LNCAP (cell line): Measurements from ENCODE around the gene AOPEP.

ENCODE experiments used
- CTCF ChIP-seq: fragments of 450-650 bp; IDR thresholded peaks from 2 replicates; pipeline ENCODE4 v1.5.1; 2017; ENCODE audit warnings: mild to moderate bottlenecking

Gene AOPEP

DNA sequence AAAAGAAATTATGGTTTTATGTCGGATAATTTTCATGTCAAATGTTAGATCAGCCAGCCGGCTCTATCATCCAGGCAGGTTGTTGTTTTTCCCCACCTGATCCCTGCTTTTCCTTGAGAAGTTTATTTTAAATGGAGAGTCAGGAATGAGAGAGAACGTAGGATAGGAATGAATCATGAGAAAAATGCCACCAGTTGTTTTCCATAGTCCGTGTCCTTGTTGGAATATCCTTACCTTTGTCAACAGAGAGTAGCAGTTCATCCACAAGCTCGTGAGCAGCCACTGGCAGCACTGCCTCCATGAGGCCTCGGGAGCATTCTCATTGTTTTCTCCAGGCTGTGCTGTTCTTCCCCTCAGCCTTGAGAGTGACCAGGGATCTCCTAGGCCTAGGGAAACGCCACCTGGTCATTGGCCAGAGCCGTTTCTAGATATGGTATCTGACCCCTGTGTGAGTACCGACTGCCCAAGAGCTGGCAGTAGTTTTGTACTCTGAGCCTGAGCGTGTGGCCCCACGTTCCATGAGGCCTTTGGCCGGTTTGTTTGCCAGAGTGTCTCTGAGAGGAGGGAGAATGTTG lies 297.7 kb downstream of the AOPEP start:
- TF ChIP-seq CTCF = no peak

- TF ChIP-seq CTCF = no peak
Observed at GRCh38 chr9:95025213-95026147, 299.0 kb downstream of the AOPEP start.

GRCh38 chr9:95026148-95026524 lies 299.6 kb downstream of the AOPEP start:
- TF ChIP-seq CTCF = no peak

DNA sequence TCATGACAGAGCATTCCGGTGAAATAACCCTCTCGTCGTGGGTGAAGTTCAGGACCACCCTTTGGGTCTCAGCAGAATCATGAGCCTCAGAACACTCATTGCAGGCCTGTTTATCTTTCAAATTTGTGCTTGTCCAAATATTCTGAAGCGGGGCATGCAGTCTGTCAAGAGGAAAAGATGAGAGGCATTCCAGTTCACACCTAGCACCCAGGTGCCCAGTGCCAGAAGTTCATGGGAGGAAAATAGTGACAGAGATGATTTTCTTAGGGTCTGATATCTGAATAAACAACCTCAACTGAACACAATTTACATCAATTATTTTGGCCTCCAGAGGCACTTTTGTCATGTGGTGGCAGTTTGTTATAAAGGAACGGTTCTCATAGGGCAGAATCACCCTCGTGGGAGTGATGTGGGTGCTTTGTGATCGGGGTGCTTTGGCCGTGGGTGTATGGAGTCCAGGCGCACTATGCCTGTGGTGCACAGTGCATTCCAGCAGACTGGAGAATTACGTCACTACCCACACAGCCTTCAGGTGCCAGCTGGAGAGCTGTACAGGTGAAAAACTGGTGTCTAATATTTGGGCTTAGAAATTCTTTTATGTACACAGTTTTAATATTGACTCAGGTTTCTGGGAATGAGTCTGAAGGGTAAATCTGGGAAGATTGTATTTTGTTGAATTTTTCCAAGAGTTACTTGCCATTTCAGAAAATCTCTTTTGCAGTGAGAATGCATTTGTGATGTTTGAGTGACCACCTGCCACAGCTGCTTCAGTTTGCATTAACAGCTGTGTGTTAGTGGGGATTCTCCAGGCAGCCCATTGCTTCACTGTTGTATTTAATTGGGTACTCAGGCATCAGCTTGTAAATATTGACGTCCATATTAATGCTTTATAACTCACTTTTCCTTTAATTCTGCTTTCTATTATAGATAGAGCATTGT lies 301.7 kb downstream of the AOPEP start:
- TF ChIP-seq CTCF = no peak

DNA sequence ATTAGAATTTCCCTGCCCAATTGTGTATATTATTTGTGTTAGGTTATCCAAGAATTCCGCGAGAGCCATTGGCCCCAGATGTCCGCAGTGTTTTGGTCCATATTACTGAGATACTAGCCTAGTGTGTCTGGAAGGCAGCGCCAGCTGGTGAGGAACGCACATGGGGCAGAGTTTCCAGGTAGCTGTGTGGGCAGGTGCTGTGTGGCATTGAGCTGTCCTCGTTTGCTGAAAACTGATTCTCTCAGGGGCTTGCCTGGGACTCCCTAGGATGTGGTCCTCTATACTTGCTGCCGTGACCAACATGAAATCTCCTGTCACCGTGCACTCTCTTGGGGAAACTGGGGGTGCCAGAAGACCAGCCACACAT lies 302.3 kb downstream of the AOPEP start:
- TF ChIP-seq CTCF = no peak

DNA sequence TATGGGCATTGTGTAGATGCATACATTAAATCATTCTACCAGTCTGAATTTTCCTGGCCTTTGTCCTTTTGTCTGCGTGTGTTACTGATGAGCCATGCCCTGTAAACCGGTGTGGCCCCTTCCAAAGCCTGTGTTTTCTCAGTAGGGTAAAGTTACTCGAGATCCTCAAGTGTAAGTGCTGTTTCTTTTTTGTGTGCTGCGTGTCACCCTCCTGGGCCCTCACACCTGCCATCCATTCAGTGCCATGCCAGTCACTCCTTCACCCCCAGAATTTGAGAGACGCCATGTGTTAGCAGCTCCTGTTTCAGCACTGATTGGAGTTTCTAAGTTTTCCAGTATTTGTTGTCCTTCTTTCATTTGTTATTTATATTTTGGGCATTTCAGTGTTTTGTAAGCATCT lies 302.8 kb downstream of the AOPEP start:
- no peak for TF ChIP-seq CTCF

- no peak for TF ChIP-seq CTCF
Observed at GRCh38 chr9:95029720-95030119, 303.2 kb downstream of the AOPEP start.
